Fibroblast of villous mesenchyme (primary cell): ENCODE data around the gene MBOAT7. TPM values are rescaled to one million over a fixed set of nuclear protein-coding genes. Genes with fewer than 3 reads are reported as not detected.
"Not testable (repeated sequence)": the region's sequence is repeated elsewhere in the genome, so short reads cannot be mapped to it uniquely, and the experiment has no call there.

Source experiments
- DNase-seq: peaks from one replicate; pipeline ENCODE4 v3.0.0-alpha.2; 2010; ENCODE audit warnings: low read depth
- H3K4me3 ChIP-seq: 2 replicates; pipeline ENCODE4 v1.5.1; 2011; ENCODE audit warnings: low read depth, mild to moderate bottlenecking, low read length
- CTCF ChIP-seq: IDR thresholded peaks from 2 replicates; pipeline ENCODE4 v1.5.1; 2012; ENCODE audit warnings: low read depth, mild to moderate bottlenecking, low read length; ENCODE audit not compliant: insufficient read depth
- total RNA-seq: library from RNA; depleted of rRNA; stranded (reverse); fragments of >200 nt; gene quantifications from 2 replicates; pipeline ENCODE4 v1.2.3, GENCODE V29; 2012

MBOAT7 gene
- total RNA-seq, 1 donor: 73.4 TPM

GRCh38 chr19:54189735-54190502, 539 bp upstream of the MBOAT7 start:
- peak; percentile 100 for DNase-seq
- no peak for TF ChIP-seq CTCF
- peak overlapping the region; percentile 85 for H3K4me3 ChIP-seq

- H3K4me3 ChIP-seq: peak overlapping the region; percentile 80
- no peak for TF ChIP-seq CTCF
- peak; percentile 72 for DNase-seq
Observed at GRCh38 chr19:54188215-54188871, 1.0 kb downstream of the MBOAT7 start.

- no peak for TF ChIP-seq CTCF
- no peak overlapping the region for H3K4me3 ChIP-seq
- peak; percentile 37 for DNase-seq
Observed at GRCh38 chr19:54186934-54187381, 2.4 kb downstream of the MBOAT7 start.

- no peak for DNase-seq
Observed at GRCh38 chr19:54186351-54186750, 3.0 kb downstream of the MBOAT7 start.

GRCh38 chr19:54183431-54183830, 5.9 kb downstream of the MBOAT7 start:
- no peak for TF ChIP-seq CTCF
- H3K4me3 ChIP-seq: no peak overlapping the region
- DNase-seq: no peak

More at GRCh38 chr19:54186351-54186750, 3.0 kb downstream of the MBOAT7 start:
- no peak overlapping the region for H3K4me3 ChIP-seq
- TF ChIP-seq CTCF: no peak

GRCh38 chr19:54181894-54182293, 7.5 kb downstream of the MBOAT7 start:
- not testable (repeated sequence) for DNase-seq, H3K4me3 ChIP-seq

- no peak overlapping the region for H3K4me3 ChIP-seq
- no peak for DNase-seq
- no peak for TF ChIP-seq CTCF
Observed at GRCh38 chr19:54180691-54181091, 8.7 kb downstream of the MBOAT7 start.
